Measurements from ENCODE around the gene CTCF. TPM values are rescaled to one million over a fixed set of nuclear protein-coding genes. Genes with fewer than 3 reads are reported as not detected.
A peak's percentile ranks its signal among the peaks of the same experiment; 100 is the strongest.
"Not testable (repeated sequence)": the region's sequence is repeated elsewhere in the genome, so short reads cannot be mapped to it uniquely, and the experiment has no call there.

CTCF gene
- polyA plus RNA-seq, 3 donors, result 71.9 to 78.4 (median 75.6) TPM

DNA sequence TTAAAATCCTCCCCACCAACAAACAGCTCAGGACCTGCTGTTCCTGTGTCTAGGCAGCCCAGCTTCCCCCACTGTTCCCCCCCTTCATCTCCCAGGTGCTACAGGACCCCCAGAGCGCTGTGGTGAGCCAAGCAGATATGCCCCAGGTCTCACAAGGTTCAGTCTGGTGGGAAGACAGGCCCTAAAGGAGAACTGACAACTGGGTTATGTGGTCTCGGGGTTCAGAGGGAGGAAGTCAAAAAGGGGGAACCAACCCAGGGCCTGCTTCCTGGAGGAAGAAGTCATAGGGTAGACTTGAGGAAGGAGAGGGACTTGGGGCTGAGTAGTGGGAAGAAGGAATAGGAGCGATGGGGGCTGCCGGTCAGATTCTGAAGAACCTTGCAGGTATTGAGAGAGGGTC lies 31.1 kb upstream of the CTCF start:
- DNase-seq, result no peak

- no peak for DNase-seq
Observed at GRCh38 chr16:67533024-67533560, 29.2 kb upstream of the CTCF start.

GRCh38 chr16:67533987-67534386 lies 28.3 kb upstream of the CTCF start:
- DNase-seq, result not testable (repeated sequence)

GRCh38 chr16:67534431-67534830 lies 27.9 kb upstream of the CTCF start:
- no peak for DNase-seq

DNA sequence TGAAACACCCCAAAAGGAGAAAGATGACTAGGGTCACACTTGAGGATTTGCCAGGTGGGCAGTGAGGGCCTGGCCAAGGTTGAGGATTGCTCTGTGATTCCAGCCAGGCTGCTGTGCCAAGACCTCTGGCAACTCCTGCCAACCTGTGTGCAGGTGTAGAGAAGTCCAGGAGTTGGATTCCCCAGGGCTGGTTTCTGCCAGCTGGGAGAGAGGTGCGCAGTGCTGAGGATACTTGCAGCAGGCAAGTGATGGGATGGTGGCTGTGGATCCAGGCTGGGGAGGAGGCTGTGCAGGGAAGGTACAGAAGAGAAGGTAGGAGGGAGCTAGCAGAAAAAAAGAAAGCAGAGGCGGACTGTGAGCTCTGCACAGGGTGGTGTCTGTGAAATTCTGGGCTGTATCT lies 27.1 kb upstream of the CTCF start:
- DNase-seq, result no peak

GRCh38 chr16:67537270-67537635 lies 25.1 kb upstream of the CTCF start:
- peak; percentile 60 for DNase-seq

DNA sequence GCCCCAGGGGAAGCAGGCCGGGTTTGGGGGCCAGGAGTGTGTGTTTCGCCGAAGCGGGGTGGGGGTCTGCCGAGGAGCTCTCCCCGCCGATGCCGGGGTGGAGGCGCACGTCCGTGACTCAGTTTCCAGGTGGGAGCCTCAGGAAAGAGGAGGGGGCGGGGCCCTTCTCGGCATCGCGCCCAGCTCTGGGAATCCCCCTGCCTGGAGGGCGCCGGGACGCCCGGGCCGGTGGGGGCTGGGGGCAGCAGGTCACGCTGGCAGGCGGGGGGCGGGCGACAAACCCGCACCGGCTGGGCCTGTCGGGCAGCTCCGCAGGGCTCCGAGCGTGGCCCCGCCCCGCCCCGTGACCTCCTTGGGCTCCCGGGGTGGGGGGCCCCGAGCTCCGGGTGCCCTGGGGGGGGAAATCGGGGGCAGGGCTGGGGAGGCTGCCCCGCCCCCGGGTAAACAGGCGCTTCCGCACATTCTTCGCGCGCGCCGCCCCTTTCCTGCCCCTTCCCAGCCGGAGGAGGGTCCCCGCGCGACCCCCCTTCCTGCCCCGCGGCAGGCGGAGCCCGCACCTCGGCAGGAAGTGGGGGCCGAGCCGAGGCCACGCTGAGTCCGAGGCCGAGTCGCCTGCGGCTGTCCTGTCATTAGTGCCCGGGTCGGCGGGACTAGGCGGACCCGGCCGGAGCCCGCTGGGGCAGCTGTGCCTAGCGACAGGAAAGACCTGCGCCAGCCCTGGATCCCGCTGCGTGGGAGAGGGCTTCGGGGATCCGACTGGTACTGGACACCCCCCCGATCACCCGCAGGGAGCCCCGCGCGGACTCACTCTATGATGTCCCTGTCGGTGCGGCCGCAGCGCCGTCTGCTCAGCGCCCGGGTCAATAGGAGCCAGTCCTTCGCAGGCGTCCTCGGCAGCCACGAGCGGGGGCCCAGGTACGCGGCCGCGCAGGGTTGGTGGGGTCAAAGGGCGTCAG lies 24.4 kb upstream of the CTCF start:
- peak; percentile 50 for DNase-seq

DNA sequence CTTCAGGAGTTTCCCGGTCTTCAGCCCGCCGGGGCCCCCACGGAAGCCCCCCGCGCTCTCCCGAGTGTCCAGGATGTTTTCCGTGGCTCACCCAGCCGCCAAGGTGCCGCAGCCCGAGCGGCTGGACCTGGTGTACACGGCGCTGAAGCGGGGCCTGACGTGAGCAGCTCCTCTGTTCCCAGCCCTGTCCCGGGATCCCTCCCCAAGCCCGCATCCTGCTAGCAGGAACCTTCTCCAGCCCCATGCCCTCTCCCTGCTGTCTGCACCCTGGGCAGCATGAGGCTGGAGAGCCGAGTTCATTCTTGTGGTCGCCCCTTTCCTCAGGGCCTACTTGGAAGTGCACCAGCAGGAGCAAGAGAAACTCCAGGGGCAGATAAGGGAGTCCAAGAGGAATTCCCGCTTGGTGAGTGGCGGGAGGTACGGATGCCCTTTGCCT lies 23.6 kb upstream of the CTCF start:
- no peak for DNase-seq

DNA sequence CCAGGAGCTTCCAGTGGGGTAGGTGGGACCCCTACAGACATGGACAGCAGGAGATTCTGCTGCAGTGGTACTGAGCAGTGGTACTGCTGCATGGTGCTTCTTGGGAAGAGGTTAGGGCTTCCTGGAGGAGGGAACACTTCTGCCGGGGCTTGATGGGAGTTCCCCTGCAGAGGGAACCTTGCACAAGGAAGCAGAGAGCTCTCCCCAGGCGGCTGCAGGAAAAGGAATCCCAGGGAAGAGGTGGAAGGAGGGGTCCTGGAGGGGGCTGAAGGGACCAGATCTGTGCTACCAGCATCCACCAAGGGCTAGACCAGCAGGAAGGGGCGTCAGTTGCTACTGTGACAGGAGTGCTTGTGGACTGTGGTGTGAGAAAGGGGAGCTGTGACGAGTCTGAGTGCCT lies 23.1 kb upstream of the CTCF start:
- DNase-seq, result no peak

- DNase-seq, result no peak
Observed at GRCh38 chr16:67539691-67540635, 22.4 kb upstream of the CTCF start.

- DNase-seq, result no peak
Observed at GRCh38 chr16:67540756-67541155, 21.6 kb upstream of the CTCF start.

- DNase-seq, result no peak
Observed at GRCh38 chr16:67541391-67542263, 20.7 kb upstream of the CTCF start.

DNA sequence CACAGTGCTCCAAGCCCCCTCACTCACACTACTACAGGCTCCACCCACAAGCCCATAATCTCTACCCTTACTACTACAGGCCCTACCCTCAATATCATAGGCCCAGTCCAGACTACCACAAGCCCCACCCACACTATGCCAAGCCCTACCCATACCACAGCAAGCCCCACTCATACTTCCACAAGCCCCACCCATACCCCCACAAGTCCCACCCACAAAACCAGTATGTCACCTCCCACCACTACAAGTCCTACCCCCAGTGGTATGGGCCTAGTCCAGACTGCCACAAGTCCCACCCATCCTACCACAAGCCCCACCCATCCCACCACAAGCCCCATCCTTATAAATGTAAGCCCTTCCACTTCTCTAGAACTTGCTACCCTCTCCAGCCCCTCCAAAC lies 19.9 kb upstream of the CTCF start:
- no peak for DNase-seq

- DNase-seq, result no peak
Observed at GRCh38 chr16:67543036-67543435, 19.3 kb upstream of the CTCF start.

DNA sequence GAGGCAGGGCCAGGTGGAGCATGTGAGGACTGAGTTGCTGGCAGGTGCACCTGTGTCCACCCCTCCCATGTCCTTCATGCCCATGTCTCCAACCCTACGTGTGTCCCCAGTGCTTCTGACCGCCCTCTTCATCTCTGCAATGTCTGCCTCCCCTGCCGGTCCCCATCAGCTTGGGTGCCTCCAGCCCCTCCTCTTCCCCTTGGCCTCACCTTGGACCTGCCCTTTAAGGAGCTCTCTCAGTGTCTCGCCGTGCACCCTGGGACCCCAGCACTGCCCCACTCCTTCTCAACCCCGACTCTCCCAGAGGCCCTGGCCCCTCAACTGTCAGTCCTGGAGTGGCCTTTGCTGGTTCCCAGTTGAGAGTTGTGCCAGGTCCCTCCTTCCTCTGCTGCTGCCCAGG lies 18.7 kb upstream of the CTCF start:
- DNase-seq, result no peak

GRCh38 chr16:67544329-67544841 lies 17.9 kb upstream of the CTCF start:
- no peak for DNase-seq

DNA sequence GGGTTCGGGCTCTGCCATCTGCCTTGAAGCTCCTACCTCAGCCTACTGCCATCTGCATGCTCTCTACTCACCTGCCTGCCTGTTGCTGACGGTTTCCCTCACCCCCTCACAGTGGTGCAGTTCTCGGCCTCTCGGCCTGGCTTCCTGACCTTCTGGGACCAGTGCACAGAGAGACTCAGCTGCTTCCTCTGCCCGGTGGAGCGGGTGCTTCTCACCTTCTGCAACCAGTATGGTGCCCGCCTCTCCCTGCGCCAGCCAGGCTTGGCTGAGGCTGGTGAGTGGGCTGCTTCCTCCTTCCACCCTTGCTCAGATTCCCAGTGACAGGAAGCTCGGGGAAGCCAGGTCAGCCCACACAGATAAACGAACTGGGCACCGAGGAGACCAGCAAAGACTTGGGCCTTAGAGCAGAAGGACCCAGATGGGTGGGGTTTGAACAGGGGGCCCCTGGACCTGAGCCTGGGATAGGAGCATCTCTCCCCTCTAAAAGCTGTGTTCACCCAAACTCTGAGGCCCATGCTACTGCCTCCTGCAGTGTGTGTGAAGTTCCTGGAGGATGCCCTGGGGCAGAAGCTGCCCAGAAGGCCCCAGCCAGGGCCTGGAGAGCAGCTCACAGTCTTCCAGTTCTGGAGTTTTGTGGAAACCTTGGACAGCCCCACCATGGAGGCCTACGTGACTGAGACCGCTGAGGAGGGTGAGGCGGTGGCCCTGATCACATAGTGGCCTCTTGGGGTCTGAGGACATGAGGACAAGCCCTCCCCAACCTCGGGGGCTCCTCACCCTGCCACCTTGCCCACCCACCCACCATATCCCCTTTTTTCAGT lies 17.3 kb upstream of the CTCF start:
- DNase-seq, result no peak

DNA sequence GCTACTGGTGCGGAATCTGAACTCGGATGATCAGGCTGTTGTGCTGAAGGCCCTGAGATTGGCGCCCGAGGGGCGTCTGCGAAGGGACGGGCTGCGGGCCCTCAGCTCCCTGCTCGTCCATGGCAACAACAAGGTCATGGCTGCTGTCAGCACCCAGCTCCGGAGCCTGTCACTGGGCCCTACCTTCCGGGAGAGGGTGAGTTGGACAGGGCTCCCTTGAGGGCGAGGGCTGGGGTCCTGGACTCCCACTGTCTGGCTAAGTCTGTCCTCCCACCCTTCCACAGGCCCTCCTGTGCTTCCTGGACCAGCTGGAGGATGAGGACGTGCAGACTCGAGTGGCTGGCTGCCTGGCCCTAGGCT lies 16.7 kb upstream of the CTCF start:
- DNase-seq, result no peak

DNA sequence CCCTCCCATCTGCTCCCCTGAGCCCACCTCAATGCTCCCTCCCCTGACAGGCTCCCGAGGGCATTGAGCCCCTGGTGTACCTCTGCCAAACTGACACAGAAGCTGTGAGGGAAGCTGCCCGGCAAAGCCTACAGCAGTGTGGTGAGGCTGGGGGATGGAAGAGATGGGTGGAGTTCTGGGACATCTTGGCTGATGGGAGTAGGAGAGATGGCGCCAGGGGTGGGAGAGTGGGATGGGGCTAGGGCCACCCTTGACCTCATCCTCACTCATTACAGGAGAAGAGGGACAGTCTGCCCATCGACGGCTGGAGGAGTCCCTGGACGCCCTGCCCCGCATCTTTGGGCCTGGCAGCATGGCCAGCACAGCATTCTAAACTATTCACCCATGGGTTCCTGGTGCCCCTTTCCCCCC lies 16.2 kb upstream of the CTCF start:
- DNase-seq, result no peak

- peak; percentile 60 for DNase-seq
Observed at GRCh38 chr16:67546761-67547422, 15.4 kb upstream of the CTCF start.
